ENCODE data around the gene TRERF1.

DNA sequence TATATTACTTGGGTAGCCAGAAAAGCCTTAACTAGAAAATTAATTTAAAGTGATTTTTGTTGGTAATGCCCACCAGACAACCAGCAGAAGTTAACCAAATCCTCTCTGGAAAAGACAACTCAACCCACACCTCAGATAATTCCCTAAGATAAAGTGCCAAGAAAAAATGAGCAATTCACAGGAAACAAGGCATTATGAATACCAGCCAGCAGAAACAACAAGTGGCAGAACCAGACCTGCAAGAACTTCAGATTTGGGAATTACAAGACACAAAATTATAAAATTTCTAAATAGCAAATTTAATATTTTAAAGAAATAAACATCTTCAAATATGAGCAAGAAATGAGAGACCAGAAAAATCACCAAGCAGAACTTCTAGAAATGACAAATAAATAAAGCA is 154.1 kb downstream of the TRERF1 start:
- no peak for TF ChIP-seq POLR2A (IDR thresholded peaks at IDR 0.05)
- no peak for TF ChIP-seq EP300 (IDR thresholded peaks at IDR 0.05)

Measured in suprapubic skin (tissue), 2 donors.